ENCODE data around the gene ERFE.

Gene ERFE

GRCh38 chr2:238121511-238122286 is 37.1 kb upstream of the ERFE start:
- Histone ChIP-seq H3K9me3 (ENCODE audit: low read length) (no peaks in the 10 kb centered on the region), H3K79me2 (ENCODE audit: insufficient read depth, low read length) (no peaks in the 10 kb centered on the region), H3F3A (ENCODE audit: insufficient read depth, low read length) (no peaks in the 10 kb centered on the region), H3K27ac (ENCODE audit: low read depth, low read length, poor library complexity, severe bottlenecking) (no peak overlapping the region), H4K20me1 (ENCODE audit: insufficient read depth, low read length) (no peaks in the 10 kb centered on the region), H3K9ac (ENCODE audit: low read length) (no peak overlapping the region), H3K9me2 (ENCODE audit: low read depth, low read length) (no peaks in the 10 kb centered on the region), H3K36me3 (ENCODE audit: insufficient read depth, low read length) (no peaks in the 10 kb centered on the region), H3K27me3 (ENCODE audit: insufficient read depth, low read length) (peaks cover 6% of the 10 kb centered on the region), H3K4me3 (ENCODE audit: low read depth, low read length, poor library complexity, severe bottlenecking) (no peak overlapping the region), H2AFZ (ENCODE audit: low read length) (no peak overlapping the region), H3K4me2 (ENCODE audit: low read length) (no peak overlapping the region), H3K4me1 (ENCODE audit: insufficient read depth, low read length, severe bottlenecking) (no peaks in the 10 kb centered on the region)
- TF ChIP-seq CTCF (IDR thresholded peaks at IDR 0.05; ENCODE audit: low read length) = no peak
- TF ChIP-seq EZH2 (IDR thresholded peaks at IDR 0.05; ENCODE audit: borderline replicate concordance, low read length) = no peak

GRCh38 chr2:238122287-238123217 is 36.2 kb upstream of the ERFE start:
- no peaks in the 10 kb centered on the region for H3K36me3 ChIP-seq (ENCODE audit: insufficient read depth, low read length)
- H3K9me2 ChIP-seq (ENCODE audit: low read depth, low read length) = no peaks in the 10 kb centered on the region
- peaks cover 9% of the 10 kb centered on the region for H3K27me3 ChIP-seq (ENCODE audit: insufficient read depth, low read length)
- no peaks in the 10 kb centered on the region for H3F3A ChIP-seq (ENCODE audit: insufficient read depth, low read length)
- no peak overlapping the region for H3K27ac ChIP-seq (ENCODE audit: low read depth, low read length, poor library complexity, severe bottlenecking)
- no peak overlapping the region for H3K4me3 ChIP-seq (ENCODE audit: low read depth, low read length, poor library complexity, severe bottlenecking)
- no peaks in the 10 kb centered on the region for H4K20me1 ChIP-seq (ENCODE audit: insufficient read depth, low read length)
- H2AFZ ChIP-seq (ENCODE audit: low read length) = no peak overlapping the region
- no peak overlapping the region for H3K4me2 ChIP-seq (ENCODE audit: low read length)
- H3K9ac ChIP-seq (ENCODE audit: low read length) = no peak overlapping the region
- H3K4me1 ChIP-seq (ENCODE audit: insufficient read depth, low read length, severe bottlenecking) = no peaks in the 10 kb centered on the region
- no peaks in the 10 kb centered on the region for H3K79me2 ChIP-seq (ENCODE audit: insufficient read depth, low read length)
- TF ChIP-seq EZH2 (IDR thresholded peaks at IDR 0.05; ENCODE audit: borderline replicate concordance, low read length) = no peak
- no peak for TF ChIP-seq CTCF (IDR thresholded peaks at IDR 0.05; ENCODE audit: low read length)
- no peaks in the 10 kb centered on the region for H3K9me3 ChIP-seq (ENCODE audit: low read length)

GRCh38 chr2:238123218-238123971 is 35.4 kb upstream of the ERFE start:
- H3K9me2 ChIP-seq (ENCODE audit: low read depth, low read length) = no peaks in the 10 kb centered on the region

More at GRCh38 chr2:238123218-238123971, 35.4 kb upstream of the ERFE start:
- Histone ChIP-seq H3K4me2 (ENCODE audit: low read length) (no peak overlapping the region), H4K20me1 (ENCODE audit: insufficient read depth, low read length) (no peaks in the 10 kb centered on the region), H3K27ac (ENCODE audit: low read depth, low read length, poor library complexity, severe bottlenecking) (no peak overlapping the region), H3K27me3 (ENCODE audit: insufficient read depth, low read length) (peaks cover 9% of the 10 kb centered on the region), H3K9me3 (ENCODE audit: low read length) (no peaks in the 10 kb centered on the region), H3K4me3 (ENCODE audit: low read depth, low read length, poor library complexity, severe bottlenecking) (no peak overlapping the region), H3K4me1 (ENCODE audit: insufficient read depth, low read length, severe bottlenecking) (no peaks in the 10 kb centered on the region), H3K9ac (ENCODE audit: low read length) (no peak overlapping the region), H3K36me3 (ENCODE audit: insufficient read depth, low read length) (no peaks in the 10 kb centered on the region), H3F3A (ENCODE audit: insufficient read depth, low read length) (no peaks in the 10 kb centered on the region), H2AFZ (ENCODE audit: low read length) (no peak overlapping the region), H3K79me2 (ENCODE audit: insufficient read depth, low read length) (no peaks in the 10 kb centered on the region)
- TF ChIP-seq EZH2 (IDR thresholded peaks at IDR 0.05; ENCODE audit: borderline replicate concordance, low read length) (no peak), CTCF (IDR thresholded peaks at IDR 0.05; ENCODE audit: low read length) (no peak)
